HL-60/S4 treated with retinoic acid at 250 ng/mL for 4 days and 3 days (cell line): ENCODE measurements around the gene FAU.

ENCODE experiments used
- in situ Hi-C: fragments of 300-500 bp; cut with MboI; formaldehyde crosslinking; loops from 2 replicates; pipeline ENCODE4 v1.7.0; 2022; ENCODE audit warnings: low sequenced_read_pairs

The FAU gene

DNA sequence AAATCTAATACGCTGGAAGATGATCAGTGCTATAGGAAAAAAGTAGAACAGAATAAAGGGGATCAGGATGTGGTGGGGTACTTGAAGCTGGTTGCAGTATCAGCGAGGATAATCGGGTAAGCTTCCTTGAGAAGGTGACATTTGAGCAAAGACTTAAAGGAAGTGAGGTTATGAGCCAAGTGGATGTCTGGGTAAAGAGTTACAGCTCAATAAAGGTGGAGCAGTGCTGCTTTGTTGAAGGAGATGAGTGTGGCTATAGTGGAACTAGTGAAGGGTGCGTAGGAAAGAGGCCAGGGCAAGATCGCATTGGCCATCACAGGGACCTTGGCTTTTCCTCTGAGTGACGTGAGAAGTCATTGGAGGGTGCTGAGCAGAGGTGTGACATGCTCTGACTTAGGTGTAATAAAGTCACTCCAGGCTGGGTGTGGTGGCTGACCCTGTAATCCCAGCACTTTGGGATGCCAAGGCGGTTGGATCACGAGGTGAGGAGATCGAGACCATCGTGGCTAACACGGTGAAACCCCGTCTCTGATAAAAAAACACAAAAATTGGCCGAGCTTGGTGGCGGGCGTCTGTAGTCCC, 14.7 kb upstream of the FAU start:
- in situ Hi-C loops, result no loop called here

DNA sequence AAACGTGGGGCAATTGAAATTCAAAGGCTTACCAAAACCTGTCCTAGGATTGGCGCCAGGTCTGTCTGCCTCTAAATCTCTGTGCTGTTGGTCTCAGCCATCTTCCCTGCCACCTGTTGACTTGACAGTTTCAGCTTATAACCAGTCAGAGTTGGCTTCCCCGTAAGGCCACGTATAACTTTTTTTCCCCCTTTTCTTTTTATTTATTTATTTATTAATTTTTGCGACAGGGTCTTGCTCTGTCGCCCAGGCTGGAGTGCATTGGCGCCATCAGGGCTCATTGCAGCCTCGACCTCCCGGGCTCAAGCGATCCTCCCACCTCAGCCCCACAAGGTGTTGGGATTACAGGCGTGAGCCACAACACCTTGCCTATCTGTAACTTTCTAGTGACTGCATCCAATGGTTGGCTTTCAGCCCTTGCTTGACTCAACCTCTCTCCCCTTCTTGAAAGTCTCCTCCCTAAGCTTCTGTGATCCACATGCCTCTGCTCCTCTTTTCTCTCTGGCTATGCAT, 13.8 kb upstream of the FAU start:
- in situ Hi-C loops, result no loop called here

DNA sequence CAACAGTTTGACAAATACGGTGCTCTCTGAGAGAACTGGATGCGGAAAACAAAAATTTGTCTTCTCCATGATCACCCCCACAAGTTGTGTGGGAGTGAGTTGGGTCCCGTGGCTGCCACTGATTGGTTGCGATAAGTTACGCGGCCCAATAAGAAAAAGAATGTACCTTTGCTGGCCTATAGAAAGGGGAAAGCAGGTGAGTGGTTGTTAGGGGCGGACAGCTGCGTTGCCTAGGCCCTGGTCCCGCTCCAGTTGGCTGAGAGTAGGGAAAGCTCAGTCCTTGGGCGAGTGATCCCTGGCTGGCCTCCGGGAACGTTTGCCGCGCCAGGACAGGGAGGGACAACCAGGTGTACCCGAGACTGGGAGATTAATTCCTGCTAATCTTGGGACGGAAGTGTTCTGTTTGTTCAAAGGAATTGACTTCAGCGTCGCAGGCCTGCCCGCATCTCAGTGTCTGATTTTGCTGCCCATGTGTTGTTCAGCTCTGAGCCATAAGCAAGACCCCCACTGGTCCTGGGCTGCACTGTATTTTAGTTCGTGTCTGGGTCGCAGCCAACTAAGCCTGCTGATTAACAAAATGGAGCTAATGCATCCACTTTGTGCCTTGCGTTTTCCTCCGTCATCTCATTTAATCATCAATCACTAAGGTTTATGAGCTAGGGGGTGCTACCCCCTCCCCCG, 13.2 kb upstream of the FAU start:
- in situ Hi-C loops, result no loop called here

DNA sequence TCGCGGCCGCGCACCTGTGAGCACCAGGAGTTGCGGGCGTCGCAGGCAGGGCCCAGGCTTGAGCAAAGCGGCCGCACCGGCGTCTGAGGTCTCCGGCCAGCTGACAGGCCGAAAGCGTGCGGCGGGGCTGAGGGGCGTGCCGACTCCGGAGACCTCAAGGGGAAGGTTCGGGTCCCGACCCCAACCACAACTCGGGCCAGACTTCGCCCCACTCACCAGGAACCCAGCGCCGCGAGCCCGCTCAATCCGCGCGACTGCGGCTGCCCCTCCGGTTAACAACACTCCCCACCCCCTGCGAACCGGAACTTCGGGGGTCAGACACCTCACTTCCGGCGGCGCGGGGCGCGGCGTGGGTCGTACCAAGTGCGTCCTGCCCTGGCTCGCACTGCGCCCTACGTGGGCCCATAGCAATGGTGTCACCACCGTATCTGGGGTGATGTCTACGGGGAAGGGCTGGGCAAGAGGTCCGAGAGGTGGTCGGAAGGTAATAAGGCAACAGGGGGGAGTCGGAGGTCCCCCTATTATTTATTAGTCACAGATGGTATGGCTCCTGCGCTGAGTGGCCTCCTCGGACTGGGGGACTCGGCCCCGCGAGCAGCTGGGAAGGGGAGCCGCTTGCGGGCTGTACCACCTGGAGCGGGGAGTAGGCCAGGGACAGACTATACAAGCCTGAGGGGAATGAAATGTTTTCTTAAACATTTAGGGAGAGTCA, 12.5 kb upstream of the FAU start, which contains the start of gene SYVN1:
Gene SYVN1 (minus strand): TSS at position 280 of the 712 bp plus-strand sequence. CDS start 918 bp downstream, outside the sequence.
- in situ Hi-C loops, result no loop called here

DNA sequence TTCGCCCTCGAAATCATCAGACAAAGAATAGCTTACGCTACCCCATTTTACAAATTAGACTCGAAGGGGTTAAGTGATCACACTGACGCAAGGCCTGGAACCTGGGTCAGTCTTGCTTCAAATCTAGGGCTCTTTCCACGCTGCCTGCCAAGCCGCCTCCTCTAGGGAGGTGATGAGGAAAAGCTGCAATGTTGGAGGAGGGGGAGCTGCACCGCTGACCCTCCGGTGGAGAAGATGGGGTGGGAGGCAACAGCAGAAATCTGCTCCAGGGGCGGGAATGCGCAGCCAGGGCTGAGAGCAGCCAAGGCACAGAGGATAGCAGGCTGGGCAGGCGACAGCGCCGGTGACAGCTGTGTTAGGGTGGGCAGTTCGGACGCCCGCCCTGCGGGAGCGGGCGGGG, 11.8 kb upstream of the FAU start:
- in situ Hi-C loops, result no loop called here

DNA sequence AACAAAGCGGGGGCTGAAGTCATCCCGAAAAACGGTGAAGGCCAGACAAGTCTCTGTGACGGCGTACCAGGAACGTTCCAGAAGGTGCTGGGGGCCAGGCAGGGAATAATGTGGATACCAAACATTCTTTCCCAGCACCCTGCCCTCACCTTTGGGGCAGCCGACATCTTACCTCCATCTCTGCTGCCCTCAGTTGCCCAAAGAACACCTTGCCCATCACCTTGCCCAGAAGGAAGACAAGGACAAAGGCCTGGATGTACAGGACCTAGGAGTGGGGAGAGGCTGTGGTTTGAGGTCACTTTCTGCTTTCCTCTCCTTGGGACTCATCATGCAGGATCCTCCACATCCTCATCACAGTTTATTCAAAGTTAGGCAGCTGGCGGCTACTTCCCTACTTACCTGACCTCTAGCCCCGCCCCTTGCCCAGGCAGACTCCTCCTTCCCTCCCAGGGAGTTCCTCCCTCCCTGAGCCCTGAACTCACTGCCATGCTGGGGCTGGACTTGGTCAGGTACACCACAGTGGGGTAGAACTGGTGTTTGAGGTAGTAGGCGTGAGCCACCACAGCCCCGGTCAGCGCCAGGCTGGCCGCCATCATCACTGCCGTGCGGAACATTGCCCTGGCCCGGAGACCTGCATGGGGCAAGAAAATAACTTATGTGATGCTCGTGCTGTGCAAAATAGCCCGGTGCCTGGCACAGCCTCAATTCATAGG, 11.2 kb upstream of the FAU start:
- in situ Hi-C loops, result no loop called here

DNA sequence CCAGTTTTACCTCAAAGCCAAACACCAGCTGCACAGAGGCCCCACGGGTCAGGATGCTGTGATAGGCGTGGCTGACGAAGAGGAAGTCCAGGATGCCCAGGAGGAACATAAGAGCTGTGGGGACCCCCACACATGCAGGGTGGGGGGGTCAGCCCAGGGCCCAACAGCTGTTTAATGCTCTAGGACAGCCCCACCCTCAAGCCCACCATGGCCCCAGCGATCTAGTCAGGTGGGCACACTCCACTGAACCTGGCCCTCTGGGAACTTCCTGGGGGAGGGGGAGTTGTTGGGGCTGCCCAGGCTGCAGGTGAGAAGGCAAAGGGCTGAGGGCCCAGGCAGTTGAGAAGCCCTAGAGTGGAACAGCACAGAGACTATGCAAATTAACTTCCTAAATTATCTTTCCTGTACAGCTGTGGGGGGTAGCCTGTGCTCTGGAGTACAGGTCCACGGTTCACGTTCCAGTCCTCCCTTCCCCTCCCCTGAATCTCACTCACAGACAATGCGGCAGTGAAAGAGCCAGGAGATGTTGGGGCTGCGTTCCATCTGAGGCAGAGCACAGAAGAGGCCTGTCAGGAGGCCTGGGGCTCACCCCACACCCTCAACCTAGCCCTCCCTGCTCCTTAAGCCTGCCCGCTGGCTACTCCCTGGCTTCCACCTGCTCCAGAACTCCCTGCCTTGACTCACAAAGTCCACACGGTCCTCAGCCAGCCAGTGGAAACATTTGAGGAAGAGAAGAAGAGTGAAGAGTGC, 10.5 kb upstream of the FAU start:
- in situ Hi-C loops, result no loop called here

DNA sequence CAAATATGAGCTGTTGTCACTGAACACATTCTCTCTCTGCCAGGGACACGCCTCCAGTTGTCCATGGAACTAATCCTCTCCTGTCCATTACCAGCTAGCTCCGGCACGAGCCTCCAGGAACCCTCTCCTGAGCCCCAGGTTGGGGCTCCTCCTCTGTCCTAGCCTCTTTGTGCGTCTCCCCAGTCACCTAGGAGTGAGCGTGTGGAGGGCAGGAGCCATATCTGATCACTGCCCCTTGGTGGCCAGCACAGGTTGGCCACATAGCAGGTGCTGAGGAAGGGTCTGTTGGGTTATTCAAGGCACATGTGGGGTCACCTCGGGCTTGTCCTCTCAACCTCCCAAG, 9.9 kb upstream of the FAU start:
- in situ Hi-C loops, result no loop called here

DNA sequence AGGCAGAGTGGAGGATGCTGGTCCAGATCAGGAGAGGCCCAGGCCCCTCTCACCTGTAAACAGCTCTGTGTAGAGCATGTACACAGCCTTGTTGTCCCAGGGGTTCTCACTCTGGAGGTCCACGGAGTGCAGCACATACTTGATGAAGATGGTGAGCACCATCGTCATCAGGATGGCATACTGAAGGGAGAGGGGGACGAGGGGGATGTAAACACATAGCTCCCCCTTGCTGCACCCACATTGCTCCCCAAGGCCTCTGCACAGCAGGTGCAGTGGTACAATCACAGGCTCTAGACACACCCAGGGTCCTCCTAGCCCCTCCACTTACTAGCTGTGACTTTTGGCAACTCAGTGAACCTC, 9.5 kb upstream of the FAU start:
- in situ Hi-C loops, result no loop called here

DNA sequence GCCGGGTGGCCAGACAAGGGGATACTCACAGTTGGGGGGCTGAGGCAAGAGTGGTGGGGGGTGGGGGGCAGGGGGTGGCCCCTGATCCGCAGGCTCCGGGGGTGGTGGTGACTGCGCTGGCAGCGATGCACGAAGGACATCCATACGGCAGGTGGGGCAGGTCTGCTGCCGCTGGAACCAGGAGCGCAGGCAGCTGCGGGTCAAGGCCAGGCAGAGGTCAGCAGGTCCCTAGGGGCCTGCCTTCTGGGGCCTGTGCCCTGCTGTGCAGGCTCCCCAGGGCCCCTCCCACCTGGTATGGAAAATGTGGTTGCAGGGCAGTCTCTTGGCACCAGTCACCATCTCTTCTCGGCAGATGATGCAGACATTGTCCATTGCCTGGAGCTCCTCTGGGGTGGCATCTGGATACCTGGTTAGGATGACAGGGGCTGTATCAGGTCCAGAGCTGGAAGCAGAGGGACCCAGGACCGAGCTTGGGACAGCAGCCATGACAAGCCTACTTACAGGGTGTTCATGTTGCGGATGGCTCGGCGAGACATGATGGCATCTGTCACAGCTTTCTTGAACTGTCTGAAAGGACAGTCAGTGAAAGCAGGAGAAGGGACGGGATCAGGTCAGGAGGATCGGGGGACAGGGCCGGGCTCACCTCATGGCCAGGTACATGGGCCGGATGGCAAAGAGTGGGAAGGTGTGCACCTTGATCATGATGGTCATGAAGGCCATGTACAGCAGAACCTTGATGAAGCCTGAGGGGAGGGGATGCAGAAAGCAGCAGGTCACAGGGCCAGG, 8.9 kb upstream of the FAU start:
- in situ Hi-C loops, result no loop called here

DNA sequence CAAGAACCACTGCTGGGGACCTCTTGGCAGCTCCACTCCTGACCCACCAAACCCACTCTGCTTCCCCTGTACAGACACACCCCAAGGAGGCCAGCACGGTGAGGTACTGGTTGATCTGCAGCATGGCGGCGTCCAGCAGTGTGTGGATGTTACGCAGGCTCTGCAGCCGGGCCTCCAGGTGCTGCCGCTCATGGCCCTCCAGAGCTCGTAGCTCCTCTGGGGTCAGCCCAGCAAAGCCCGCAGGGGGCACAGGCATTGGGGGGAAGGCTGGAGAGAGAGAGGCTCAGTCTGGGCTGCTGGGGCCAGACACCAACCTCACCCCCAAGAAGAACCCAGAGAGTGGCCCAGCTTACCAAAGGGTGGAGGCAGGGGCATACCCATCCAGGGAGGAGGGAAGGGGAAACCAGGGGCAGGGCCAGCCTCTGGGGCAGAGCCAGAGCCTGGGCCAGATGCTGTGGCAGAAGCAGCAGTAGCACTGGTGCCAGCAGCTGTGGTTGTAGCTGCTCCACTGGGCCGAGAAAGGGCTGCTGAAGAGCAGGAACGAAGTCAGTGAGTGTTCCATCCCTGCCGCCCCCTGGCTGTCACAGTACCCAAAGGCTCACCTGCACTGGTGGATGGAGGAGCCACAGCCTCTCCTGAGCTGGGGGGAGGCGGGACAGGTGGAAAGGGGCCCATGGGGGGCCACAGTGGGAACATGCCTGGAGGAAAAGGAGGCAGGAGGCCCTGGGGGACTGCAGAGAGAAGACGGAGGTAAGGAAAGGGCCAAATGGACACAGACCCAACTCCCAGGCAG, 7.9 kb upstream of the FAU start:
- in situ Hi-C loops, result no loop called here

DNA sequence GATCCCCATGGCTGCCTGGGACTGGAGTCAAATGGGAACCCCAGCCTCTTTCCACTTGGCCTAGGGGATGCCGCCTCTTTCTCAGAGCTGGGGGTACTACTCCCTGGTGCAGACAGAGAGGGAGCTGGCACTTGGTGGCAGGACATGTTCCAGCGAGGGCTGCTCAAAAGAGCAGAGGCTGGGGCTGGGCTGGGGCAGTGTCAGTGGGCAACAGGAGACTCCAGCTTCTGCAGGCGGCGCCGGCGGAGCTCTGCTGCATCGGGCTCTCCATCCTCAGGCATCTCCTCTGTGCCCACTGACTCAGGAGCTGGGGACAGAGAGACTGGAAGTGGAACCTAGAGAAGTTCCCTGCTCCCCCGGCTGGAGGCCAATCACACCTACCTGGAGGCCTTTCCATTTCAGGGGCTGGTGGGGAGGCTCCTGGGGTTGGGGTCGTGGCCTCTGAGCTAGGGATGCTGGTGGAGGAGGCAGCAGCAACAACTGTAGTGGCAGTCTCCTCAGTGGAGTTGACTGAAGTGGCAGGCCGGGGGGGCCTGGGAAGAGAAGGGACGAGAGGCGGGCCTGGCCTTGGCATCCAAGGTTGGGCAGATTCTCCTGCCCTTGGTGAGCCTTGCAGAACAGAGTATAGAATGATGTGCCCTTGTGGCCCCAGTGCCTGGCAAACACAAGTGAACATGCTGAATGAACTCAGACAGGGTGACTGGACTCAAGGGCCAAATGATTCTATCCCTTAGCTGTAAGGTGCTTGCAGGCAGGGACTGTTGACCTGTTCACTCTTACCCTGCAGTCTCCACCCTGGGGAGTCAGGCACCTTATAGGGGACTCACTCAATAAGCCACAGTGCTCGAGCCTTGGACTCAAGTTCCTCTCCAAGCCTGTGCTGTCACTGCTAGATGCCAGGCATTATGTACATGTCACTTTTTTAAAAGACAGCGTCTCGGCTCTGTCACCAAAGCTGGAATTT, 6.5 kb upstream of the FAU start:
- in situ Hi-C loops, result no loop called here

DNA sequence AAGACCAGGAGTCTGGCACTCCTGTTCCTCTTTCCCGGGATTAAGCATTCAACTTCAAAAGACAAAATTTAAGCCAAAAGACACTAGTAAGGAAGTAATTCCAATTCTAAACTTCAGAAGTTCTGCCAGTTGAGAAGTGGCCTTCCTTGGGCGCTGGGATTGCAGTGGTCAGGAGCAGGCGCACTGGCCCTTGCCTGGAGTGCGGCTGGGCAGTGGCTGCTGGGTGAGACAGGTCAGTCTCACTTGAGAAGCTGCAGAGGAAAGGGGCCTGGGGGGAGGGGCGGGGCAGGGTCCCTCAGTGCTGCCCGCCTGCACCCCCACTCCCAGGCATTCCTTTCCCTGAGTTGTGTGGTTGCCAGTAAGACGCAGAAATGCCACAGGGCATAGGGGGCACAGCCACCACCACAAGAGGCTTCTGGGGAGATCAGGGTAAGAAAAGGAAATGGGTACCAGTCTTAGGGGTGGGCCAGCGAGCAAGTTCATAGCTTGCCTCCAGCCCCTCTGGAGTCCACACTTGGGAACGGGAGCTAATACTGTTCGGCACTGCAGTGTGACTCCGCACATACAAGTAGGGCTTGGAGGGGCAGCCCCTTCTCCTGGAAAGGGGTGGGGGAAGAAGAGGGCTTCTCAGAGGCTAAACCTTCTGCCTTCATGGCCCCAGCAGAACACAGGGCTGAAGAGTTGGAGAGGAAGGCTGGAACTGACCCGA, 5.7 kb upstream of the FAU start:
- in situ Hi-C loops, result no loop called here

DNA sequence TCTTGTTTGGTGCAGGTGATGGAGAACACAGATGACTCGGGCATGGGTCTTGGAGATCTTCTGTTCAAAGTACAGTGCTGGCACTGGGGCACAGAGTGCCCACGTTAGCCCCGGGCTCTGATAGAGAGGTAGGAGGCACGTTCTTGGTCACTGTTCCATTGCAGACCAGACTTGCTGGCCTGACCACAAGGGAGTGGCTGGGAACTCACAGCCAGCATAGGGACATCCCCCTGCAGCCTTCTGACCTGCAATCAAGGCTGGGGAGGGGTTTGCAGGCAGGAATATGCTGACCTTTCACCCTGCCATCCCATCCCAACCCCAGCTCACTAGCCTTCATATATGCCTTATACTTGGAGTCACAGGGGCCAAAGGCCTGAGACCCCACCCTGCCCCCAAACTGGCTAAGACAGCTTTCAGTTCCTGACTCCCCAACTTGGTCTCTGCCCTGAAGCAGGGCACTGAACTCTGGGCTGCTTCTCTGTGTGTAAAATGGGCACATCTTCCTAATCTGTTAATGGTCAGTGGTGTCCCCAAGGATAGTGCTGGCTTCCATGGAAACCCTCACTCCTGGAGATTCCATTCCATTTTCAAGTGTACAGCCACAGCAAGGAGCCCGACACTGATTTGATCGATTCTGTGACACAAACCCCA, 4.8 kb upstream of the FAU start:
- in situ Hi-C loops, result no loop called here

DNA sequence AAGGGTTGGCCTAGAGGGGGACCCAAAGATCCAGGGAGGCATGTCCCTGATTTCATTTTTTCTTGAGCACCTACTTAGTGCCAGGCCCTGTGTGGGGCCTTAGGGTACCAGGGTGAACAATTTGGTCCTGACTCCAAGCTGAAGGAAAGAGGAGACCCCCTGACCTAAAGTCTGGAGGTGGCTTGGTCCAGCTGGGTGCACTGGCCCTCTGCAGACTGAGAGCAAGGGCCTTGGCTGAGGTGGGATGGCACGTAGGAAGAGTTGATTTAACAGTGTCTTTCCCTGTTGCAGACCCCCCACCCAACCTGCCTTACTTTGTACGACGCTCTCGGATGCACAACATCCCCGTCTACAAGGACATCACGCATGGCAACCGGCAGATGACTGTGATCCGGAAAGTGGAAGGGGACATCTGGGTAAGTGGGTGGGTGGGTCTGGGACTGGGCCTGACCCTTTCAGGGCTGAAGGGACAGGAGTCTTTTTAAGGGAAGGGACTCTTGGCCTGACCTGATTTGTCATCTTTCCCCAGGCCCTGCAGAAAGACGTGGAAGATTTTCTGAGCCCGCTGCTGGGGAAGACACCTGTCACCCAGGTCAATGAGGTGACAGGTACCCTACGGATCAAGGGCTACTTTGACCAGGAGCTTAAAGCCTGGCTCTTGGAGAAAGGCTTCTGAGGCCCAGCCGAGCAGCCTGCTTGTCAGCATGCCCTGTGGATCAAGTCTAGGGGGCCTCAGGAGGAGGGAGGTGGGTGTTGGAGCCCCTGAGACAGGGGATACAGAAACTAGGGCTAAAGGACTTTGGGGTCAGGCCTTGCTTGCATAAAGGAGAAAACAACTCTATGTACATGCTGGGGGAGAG, 3.5 kb upstream of the FAU start:
- in situ Hi-C loops, result no loop called here
